ENCODE data around the gene ZNF319. TPM values are rescaled to one million over a fixed set of nuclear protein-coding genes. Genes with fewer than 3 reads are reported as not detected.

Gene ZNF319
- total RNA-seq, 2 donors from 2014 or later = 3.3 to 4.7 TPM

GRCh38 chr16:57964157-57964700 lies 36.2 kb downstream of the ZNF319 start:
- DNase-seq (no peak), ATAC-seq (no peak)
- no peaks in the 10 kb centered on the region for H3K27me3 ChIP-seq
- H3K9me3 ChIP-seq = no peaks in the 10 kb centered on the region
- intact Hi-C loops (cut with DNase I) = no loop called here
- H3K4me3 ChIP-seq = no peak overlapping the region
- H3K4me1 ChIP-seq = no peaks in the 10 kb centered on the region
- WGBS, 2 donors = 75 to 87% methylated on average over 8 to 10 of the region's 10 CpGs
- H3K27ac ChIP-seq = no peak overlapping the region
- no peak for TF ChIP-seq POLR2A (IDR thresholded peaks at IDR 0.05)
- no peak for TF ChIP-seq CTCF (IDR thresholded peaks at IDR 0.05)
- H3K36me3 ChIP-seq (replicated peaks in 1 of 2; ENCODE audit: insufficient read depth in 1 of 2, low read depth in 2 of 2) = no peaks in the 10 kb centered on the region

GRCh38 chr16:57962756-57963155 lies 37.7 kb downstream of the ZNF319 start:
- ATAC-seq = no peak
- 70 to 82% methylated on average over 2 to 9 of the region's 9 CpGs for WGBS, 2 donors
- intact Hi-C loops (cut with DNase I) = no loop called here
- Histone ChIP-seq H3K27ac (no peak overlapping the region), H3K27me3 (no peaks in the 10 kb centered on the region), H3K4me1 (no peaks in the 10 kb centered on the region), H3K9me3 (no peaks in the 10 kb centered on the region), H3K4me3 (no peak overlapping the region), H3K36me3 (replicated peaks in 1 of 2; ENCODE audit: insufficient read depth in 1 of 2, low read depth in 2 of 2) (no peaks in the 10 kb centered on the region)
- TF ChIP-seq CTCF (IDR thresholded peaks at IDR 0.05) (no peak), POLR2A (IDR thresholded peaks at IDR 0.05) (no peak)
- no peak for DNase-seq

GRCh38 chr16:57962046-57962445 lies 38.4 kb downstream of the ZNF319 start:
- WGBS, 2 donors = 71 to 79% methylated on average over 3 to 5 of the region's 5 CpGs
- Histone ChIP-seq H3K27me3 (no peaks in the 10 kb centered on the region), H3K27ac (no peak overlapping the region), H3K9me3 (no peaks in the 10 kb centered on the region), H3K36me3 (replicated peaks in 1 of 2; ENCODE audit: insufficient read depth in 1 of 2, low read depth in 2 of 2) (no peaks in the 10 kb centered on the region), H3K4me1 (peaks cover 1% of the 10 kb centered on the region), H3K4me3 (no peak overlapping the region)
- ATAC-seq (no peak), DNase-seq (no peak)
- intact Hi-C loops (cut with DNase I) = no loop called here
- no peak for TF ChIP-seq POLR2A (IDR thresholded peaks at IDR 0.05)
- no peak for TF ChIP-seq CTCF (IDR thresholded peaks at IDR 0.05)

- no peaks in the 10 kb centered on the region for H3K27me3 ChIP-seq
- no peak overlapping the region for H3K27ac ChIP-seq
- DNase-seq = no peak
- WGBS, 2 donors = 54 to 56% methylated on average over 2 of the region's 2 CpGs
- no peak for ATAC-seq
- no peaks in the 10 kb centered on the region for H3K9me3 ChIP-seq
- no peaks in the 10 kb centered on the region for H3K36me3 ChIP-seq (replicated peaks in 1 of 2; ENCODE audit: insufficient read depth in 1 of 2, low read depth in 2 of 2)
- intact Hi-C loops (cut with DNase I) = no loop called here
- H3K4me1 ChIP-seq = peaks cover 5% of the 10 kb centered on the region
- H3K4me3 ChIP-seq = no peak overlapping the region
- no peak for TF ChIP-seq POLR2A (IDR thresholded peaks at IDR 0.05)
- TF ChIP-seq CTCF (IDR thresholded peaks at IDR 0.05) = no peak
Measured at GRCh38 chr16:57961538-57961937, 38.9 kb downstream of the ZNF319 start.

GRCh38 chr16:57960826-57961472 lies 39.5 kb downstream of the ZNF319 start:
- WGBS, 2 donors = 85 to 95% methylated on average over 5 to 7 of the region's 7 CpGs
- H3K4me3 ChIP-seq = no peak overlapping the region
- intact Hi-C loops (cut with DNase I) = no loop called here
- ATAC-seq (no peak), DNase-seq (no peak)
- no peaks in the 10 kb centered on the region for H3K36me3 ChIP-seq (replicated peaks in 1 of 2; ENCODE audit: insufficient read depth in 1 of 2, low read depth in 2 of 2)
- H3K27ac ChIP-seq = no peak overlapping the region
- no peaks in the 10 kb centered on the region for H3K27me3 ChIP-seq
- no peaks in the 10 kb centered on the region for H3K9me3 ChIP-seq
- TF ChIP-seq CTCF (IDR thresholded peaks at IDR 0.05) (no peak), POLR2A (IDR thresholded peaks at IDR 0.05) (no peak)
- peaks cover 10% of the 10 kb centered on the region for H3K4me1 ChIP-seq
